WI38 (cell line): ENCODE data around the gene TNMD.

ENCODE experiments used
- H3K4me3 ChIP-seq: 2 replicates; pipeline ENCODE4 v1.5.1; 2011; ENCODE audit warnings: low read depth, mild to moderate bottlenecking, control low read depth, low read length
- CTCF ChIP-seq: IDR thresholded peaks from 2 replicates; pipeline ENCODE4 v1.5.1; 2012; ENCODE audit warnings: low read depth, mild to moderate bottlenecking, control low read depth, low read length

TNMD gene

DNA sequence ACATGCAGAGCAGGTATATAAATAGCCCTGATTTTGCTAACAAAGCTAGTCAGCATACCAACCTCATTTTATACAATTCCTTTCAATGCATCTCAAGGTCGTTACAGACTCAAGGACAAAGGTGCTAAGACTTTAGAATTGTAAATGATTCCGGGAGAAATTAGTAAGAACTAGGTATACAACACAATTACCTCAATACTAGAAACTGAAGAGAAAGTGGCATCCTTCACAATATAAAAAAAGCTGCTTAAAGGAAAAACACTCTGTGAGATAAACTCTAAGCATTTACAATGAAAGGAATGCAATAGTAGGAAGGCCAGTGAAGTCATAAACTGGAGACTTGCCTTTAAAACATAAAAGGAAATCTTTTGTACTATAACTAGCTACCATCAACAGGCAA is 11.9 kb downstream of the TNMD start:
- no peak overlapping the region for H3K4me3 ChIP-seq
- no peak for TF ChIP-seq CTCF

GRCh38 chrX:100599456-100599855 is 14.7 kb downstream of the TNMD start:
- no peak overlapping the region for H3K4me3 ChIP-seq
- no peak for TF ChIP-seq CTCF

DNA sequence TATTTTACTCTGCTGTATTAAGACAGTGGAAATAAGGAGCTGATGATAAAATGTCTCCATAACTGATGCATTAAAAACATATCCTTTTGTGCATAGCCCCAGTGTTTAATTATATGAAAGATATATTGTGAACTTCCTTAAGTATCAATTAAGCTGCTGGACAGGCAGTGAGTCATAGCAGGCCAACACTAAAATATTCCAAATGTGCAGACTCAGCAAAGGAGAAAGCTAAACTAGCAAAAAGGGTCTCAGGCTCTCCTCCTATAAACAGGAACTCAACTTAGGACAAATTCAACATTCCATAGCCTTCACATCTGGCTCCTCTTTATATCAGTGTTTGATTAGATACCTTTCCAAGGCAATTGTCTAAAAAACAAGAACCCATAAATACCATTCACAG is 15.6 kb downstream of the TNMD start:
- H3K4me3 ChIP-seq = no peak overlapping the region
- TF ChIP-seq CTCF = no peak

- H3K4me3 ChIP-seq = no peak overlapping the region
- no peak for TF ChIP-seq CTCF
Observed at GRCh38 chrX:100600758-100601157, 16.0 kb downstream of the TNMD start.

- H3K4me3 ChIP-seq = no peak overlapping the region
- TF ChIP-seq CTCF = no peak
Observed at GRCh38 chrX:100606753-100607152, 22.0 kb downstream of the TNMD start.

DNA sequence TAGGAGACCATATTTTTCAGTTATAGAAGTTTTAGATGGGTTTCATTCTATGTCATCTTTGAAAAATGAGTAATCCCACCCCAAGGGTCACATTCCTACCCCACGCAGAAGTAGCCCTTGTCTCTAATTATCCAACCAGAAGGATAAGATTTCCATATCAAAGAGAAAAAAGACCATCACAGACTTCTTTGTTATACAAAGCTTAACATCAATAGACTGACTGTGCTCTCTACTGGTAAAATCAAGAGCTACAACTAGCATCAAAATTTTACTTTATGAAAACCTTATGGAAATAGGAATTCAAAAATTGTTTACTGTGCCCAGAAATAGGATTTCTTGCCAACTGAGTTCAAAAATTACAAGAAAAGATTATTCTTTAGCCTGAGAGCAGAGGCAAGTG is 24.9 kb downstream of the TNMD start:
- TF ChIP-seq CTCF = no peak
- H3K4me3 ChIP-seq = no peak overlapping the region

DNA sequence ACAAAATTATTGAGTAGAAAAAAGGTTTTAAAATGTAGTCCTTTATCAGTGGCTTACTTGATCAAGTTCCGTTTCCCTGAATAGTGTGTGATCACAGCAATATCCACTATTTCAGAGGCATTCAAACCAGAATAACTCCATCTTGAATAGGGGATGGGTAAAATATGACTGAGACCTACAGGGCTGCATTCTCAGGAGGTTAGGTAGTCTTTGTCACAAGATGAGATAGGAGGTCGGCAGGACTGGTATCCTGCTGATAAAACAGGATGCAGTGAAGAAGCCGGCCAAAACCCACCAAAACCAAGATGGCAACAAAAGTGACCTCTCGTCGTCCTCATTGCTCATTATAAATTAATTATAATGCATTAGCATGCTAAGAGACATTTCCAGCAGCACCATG is 27.2 kb downstream of the TNMD start:
- TF ChIP-seq CTCF = no peak
- H3K4me3 ChIP-seq = no peak overlapping the region
